ENCODE measurements around the gene MYOCD.

DNA sequence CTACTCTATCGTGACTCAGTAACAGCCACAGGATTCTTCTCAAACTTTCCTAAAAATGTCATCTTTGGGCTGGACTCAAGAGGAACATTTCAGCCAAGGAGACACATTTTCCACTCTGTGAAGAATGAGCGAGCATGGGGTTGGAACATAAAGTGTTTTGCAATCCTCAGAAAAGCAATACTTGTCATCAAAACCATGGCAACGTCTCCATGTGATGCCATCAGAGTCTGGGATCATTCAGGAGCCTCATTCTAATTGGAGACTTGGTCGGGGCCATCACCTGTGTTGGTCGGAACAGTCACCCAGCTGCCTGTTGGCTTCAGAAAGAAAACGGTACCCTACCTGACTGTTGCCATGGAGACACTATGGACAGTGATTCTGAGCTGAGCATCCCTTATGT is 25.5 kb downstream of the MYOCD start:
- TF ChIP-seq CTCF (IDR thresholded peaks at IDR 0.05) (no peak), EZH2 (IDR thresholded peaks at IDR 0.05) (no peak), EZH2phosphoT487 (IDR thresholded peaks at IDR 0.05) (no peak)

Measured in neural progenitor cell (in vitro differentiated cells).